ENCODE data around the gene EGFR.

DNA sequence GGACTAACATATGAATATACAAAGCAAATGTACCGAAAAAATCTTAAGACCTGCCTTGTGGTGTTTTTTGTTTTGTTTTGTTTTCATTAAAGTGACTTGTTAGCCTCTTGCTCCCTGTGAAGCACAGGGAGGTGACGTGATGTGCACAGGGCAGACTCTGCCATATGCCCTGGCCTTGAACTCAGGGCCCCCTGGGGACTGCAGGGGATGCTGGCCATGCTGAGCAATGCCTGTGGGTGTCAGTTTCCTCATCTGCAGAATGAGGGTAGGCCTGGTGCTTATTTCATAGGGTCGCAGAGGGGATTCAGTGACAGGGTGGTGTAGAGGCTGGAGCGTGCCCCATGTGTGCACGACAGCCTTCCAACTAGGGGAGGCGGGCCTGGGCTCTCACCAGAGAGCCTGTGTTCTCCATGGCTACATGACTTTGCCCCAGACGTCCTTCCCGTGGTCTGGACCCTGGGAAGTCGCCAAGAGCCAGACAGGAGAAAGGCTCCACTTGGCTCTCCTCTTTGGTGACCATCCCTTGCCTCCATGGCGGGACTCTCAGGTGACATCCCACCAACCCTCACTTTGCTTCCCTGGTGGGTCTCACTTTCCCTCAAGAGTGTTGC lies 14.5 kb downstream of the EGFR start:
- TF ChIP-seq, protein P1, sequence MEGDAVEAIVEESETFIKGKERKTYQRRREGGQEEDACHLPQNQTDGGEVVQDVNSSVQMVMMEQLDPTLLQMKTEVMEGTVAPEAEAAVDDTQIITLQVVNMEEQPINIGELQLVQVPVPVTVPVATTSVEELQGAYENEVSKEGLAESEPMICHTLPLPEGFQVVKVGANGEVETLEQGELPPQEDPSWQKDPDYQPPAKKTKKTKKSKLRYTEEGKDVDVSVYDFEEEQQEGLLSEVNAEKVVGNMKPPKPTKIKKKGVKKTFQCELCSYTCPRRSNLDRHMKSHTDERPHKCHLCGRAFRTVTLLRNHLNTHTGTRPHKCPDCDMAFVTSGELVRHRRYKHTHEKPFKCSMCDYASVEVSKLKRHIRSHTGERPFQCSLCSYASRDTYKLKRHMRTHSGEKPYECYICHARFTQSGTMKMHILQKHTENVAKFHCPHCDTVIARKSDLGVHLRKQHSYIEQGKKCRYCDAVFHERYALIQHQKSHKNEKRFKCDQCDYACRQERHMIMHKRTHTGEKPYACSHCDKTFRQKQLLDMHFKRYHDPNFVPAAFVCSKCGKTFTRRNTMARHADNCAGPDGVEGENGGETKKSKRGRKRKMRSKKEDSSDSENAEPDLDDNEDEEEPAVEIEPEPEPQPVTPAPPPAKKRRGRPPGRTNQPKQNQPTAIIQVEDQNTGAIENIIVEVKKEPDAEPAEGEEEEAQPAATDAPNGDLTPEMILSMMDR (IDR thresholded peaks at IDR 0.05; ENCODE audit: borderline replicate concordance, extremely low read depth, low read length, poor library complexity, severe bottlenecking) = no peak
- TF ChIP-seq EZH2 (IDR thresholded peaks at IDR 0.05; ENCODE audit: borderline replicate concordance, low read depth, low read length, severe bottlenecking) = no peak
